ENCODE data around the gene C5orf46.

GRCh38 chr5:147930769-147931168, 24.4 kb upstream of the C5orf46 start:
- TF ChIP-seq, protein P1, sequence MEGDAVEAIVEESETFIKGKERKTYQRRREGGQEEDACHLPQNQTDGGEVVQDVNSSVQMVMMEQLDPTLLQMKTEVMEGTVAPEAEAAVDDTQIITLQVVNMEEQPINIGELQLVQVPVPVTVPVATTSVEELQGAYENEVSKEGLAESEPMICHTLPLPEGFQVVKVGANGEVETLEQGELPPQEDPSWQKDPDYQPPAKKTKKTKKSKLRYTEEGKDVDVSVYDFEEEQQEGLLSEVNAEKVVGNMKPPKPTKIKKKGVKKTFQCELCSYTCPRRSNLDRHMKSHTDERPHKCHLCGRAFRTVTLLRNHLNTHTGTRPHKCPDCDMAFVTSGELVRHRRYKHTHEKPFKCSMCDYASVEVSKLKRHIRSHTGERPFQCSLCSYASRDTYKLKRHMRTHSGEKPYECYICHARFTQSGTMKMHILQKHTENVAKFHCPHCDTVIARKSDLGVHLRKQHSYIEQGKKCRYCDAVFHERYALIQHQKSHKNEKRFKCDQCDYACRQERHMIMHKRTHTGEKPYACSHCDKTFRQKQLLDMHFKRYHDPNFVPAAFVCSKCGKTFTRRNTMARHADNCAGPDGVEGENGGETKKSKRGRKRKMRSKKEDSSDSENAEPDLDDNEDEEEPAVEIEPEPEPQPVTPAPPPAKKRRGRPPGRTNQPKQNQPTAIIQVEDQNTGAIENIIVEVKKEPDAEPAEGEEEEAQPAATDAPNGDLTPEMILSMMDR (IDR thresholded peaks at IDR 0.05; ENCODE audit: extremely low read depth in 1 of 2, insufficient read depth in 1 of 2, low read depth in 1 of 2, low read length in 2 of 2), result no peak
- TF ChIP-seq MAX (IDR thresholded peaks at IDR 0.05; ENCODE audit: insufficient read depth, insufficient read length) (no peak), POLR2A (IDR thresholded peaks at IDR 0.05; ENCODE audit: low read depth, low read length) (no peak), POLR2AphosphoS5 (IDR thresholded peaks at IDR 0.05; ENCODE audit: insufficient read depth, low read depth, low read length) (no peak), JUN (IDR thresholded peaks at IDR 0.05; ENCODE audit: borderline replicate concordance, insufficient read depth, insufficient read length, low read depth) (no peak), FOS (IDR thresholded peaks at IDR 0.05; ENCODE audit: borderline replicate concordance, insufficient read depth, low read length) (no peak), EZH2 (IDR thresholded peaks at IDR 0.05; ENCODE audit: borderline replicate concordance, low read depth, low read length, severe bottlenecking) (no peak), MYC (IDR thresholded peaks at IDR 0.05; ENCODE audit: low read depth, low read length) (no peak)

Measured in endothelial cell of umbilical vein (primary cell).